ENCODE data around the gene PDLIM3.
"Not testable (repeated sequence)": the region's sequence is repeated elsewhere in the genome, so short reads cannot be mapped to it uniquely, and the experiment has no call there.

The PDLIM3 gene

GRCh38 chr4:185554365-185555126 lies 19.2 kb upstream of the PDLIM3 start:
- DNase-seq (ENCODE audit: low spot score): no peak

GRCh38 chr4:185552254-185552653 lies 16.9 kb upstream of the PDLIM3 start:
- no peak for DNase-seq (ENCODE audit: low spot score)

- peak; percentile 16 for DNase-seq (ENCODE audit: low spot score)
These were observed 15.6 kb upstream of the PDLIM3 start for GRCh38 chr4:185550933-185551332.

GRCh38 chr4:185549095-185549639 lies 13.9 kb upstream of the PDLIM3 start:
- DNase-seq (ENCODE audit: low spot score): no peak

GRCh38 chr4:185548587-185548986 lies 13.3 kb upstream of the PDLIM3 start:
- DNase-seq (ENCODE audit: low spot score): no peak

GRCh38 chr4:185546335-185546734 lies 11.0 kb upstream of the PDLIM3 start:
- no peak for DNase-seq (ENCODE audit: low spot score)

- DNase-seq (ENCODE audit: low spot score): no peak
These were observed 7.5 kb upstream of the PDLIM3 start for GRCh38 chr4:185542626-185543315.

- peak; percentile 28 for DNase-seq (ENCODE audit: low spot score)
These were observed 6.0 kb upstream of the PDLIM3 start for GRCh38 chr4:185541251-185541727.

- DNase-seq (ENCODE audit: low spot score): no peak
These were observed 5.3 kb upstream of the PDLIM3 start for GRCh38 chr4:185540487-185541120.

GRCh38 chr4:185540040-185540439 lies 4.7 kb upstream of the PDLIM3 start:
- no peak for DNase-seq (ENCODE audit: low spot score)

GRCh38 chr4:185538806-185539205 lies 3.5 kb upstream of the PDLIM3 start:
- DNase-seq (ENCODE audit: low spot score): no peak

GRCh38 chr4:185536411-185536709 lies 1.1 kb upstream of the PDLIM3 start:
- DNase-seq (ENCODE audit: low spot score): peak; percentile 37

- DNase-seq (ENCODE audit: low spot score): no peak
These were observed 504 bp upstream of the PDLIM3 start for GRCh38 chr4:185535612-185536410.

GRCh38 chr4:185534511-185534865 lies 819 bp downstream of the PDLIM3 start:
- no peak for DNase-seq (ENCODE audit: low spot score)

- DNase-seq (ENCODE audit: low spot score): no peak
These were observed 2.4 kb downstream of the PDLIM3 start for GRCh38 chr4:185532795-185533324.

- no peak for DNase-seq (ENCODE audit: low spot score)
These were observed 3.0 kb downstream of the PDLIM3 start for GRCh38 chr4:185532293-185532692.

- not testable (repeated sequence) for DNase-seq (ENCODE audit: low spot score)
These were observed 3.7 kb downstream of the PDLIM3 start for GRCh38 chr4:185531654-185532053.

GRCh38 chr4:185529413-185529812 lies 5.9 kb downstream of the PDLIM3 start:
- DNase-seq (ENCODE audit: low spot score): no peak

- no peak for DNase-seq (ENCODE audit: low spot score)
These were observed 10.1 kb downstream of the PDLIM3 start for GRCh38 chr4:185524888-185525863.

GRCh38 chr4:185523862-185524261 lies 11.4 kb downstream of the PDLIM3 start:
- DNase-seq (ENCODE audit: low spot score): no peak

GRCh38 chr4:185522451-185522850 lies 12.9 kb downstream of the PDLIM3 start:
- DNase-seq (ENCODE audit: low spot score): no peak

All from pons (tissue), 1 donor.